H9 (cell line): ENCODE data around the gene ARHGAP10. TPM values are rescaled to one million over a fixed set of nuclear protein-coding genes. Genes with fewer than 3 reads are reported as not detected.

Experiments
- DNase-seq: peaks from one replicate; pipeline ENCODE4 v3.0.0-alpha.2; 2017
- H2AFZ ChIP-seq: one replicate; pipeline ENCODE4 v1.6.1; 2013; ENCODE audit warnings: mild to moderate bottlenecking, low read length, control low read depth, moderate library complexity
- H2AK5ac ChIP-seq: 2 replicates; pipeline ENCODE4 v1.6.1; 2013; ENCODE audit warnings: low read length, control low read depth, mixed read lengths; ENCODE audit not compliant: insufficient read length
- H2BK120ac ChIP-seq: one replicate; pipeline ENCODE4 v1.6.1; 2013; ENCODE audit warnings: low read depth, mild to moderate bottlenecking, low read length, control low read depth, inconsistent platforms; ENCODE audit not compliant: poor library complexity, severe bottlenecking
- H2BK12ac ChIP-seq: 2 replicates; pipeline ENCODE4 v1.6.1; 2013; ENCODE audit warnings: low read length, control low read depth, mixed read lengths, low read depth; ENCODE audit not compliant: insufficient read length
- H2BK15ac ChIP-seq: 2 replicates; pipeline ENCODE4 v1.6.1; 2013; ENCODE audit warnings: low read depth, low read length, control low read depth
- H2BK20ac ChIP-seq: one replicate; pipeline ENCODE4 v1.6.1; 2013; ENCODE audit warnings: low read depth, mild to moderate bottlenecking, low read length, control low read depth, inconsistent platforms; ENCODE audit not compliant: poor library complexity, severe bottlenecking
- H2BK5ac ChIP-seq: 2 replicates; pipeline ENCODE4 v1.6.1; 2013; ENCODE audit warnings: low read length, control low read depth, mixed read lengths; ENCODE audit not compliant: insufficient read length
- H3K14ac ChIP-seq: 2 replicates; pipeline ENCODE4 v1.6.1; 2013; ENCODE audit warnings: low read length, control low read depth; ENCODE audit not compliant: insufficient read depth
- H3K18ac ChIP-seq: 2 replicates; pipeline ENCODE4 v1.6.1; 2013; ENCODE audit warnings: low read depth, mild to moderate bottlenecking, mixed read lengths, low read length, control low read depth; ENCODE audit not compliant: insufficient read length
- H3K23ac ChIP-seq: 2 replicates; pipeline ENCODE4 v1.6.1; 2013; ENCODE audit warnings: low read length, control low read depth, mixed read lengths, low read depth; ENCODE audit not compliant: insufficient read length
- H3K23me2 ChIP-seq: 2 replicates; pipeline ENCODE4 v1.6.1; 2013; ENCODE audit warnings: low read depth, mild to moderate bottlenecking, mixed read lengths, low read length, control low read depth; ENCODE audit not compliant: insufficient read length, poor library complexity, severe bottlenecking
- H3K27ac ChIP-seq: 2 replicates; pipeline ENCODE4 v1.5.1; 2013; ENCODE audit warnings: low read length, control low read depth, mixed read lengths, low read depth; ENCODE audit not compliant: insufficient read length
- H3K27me3 ChIP-seq: 2 replicates; pipeline ENCODE4 v1.6.1; 2013; ENCODE audit warnings: low read length, control low read depth, inconsistent platforms; ENCODE audit not compliant: insufficient read depth
- H3K4ac ChIP-seq: 2 replicates; pipeline ENCODE4 v1.6.1; 2013; ENCODE audit warnings: low read depth, mild to moderate bottlenecking, control low read depth, inconsistent platforms, low read length, moderate library complexity
- H3K4me1 ChIP-seq: 2 replicates; pipeline ENCODE4 v1.6.1; 2013; ENCODE audit warnings: low read length, control low read depth, inconsistent platforms; ENCODE audit not compliant: insufficient read depth
- H3K4me2 ChIP-seq: 2 replicates; pipeline ENCODE4 v1.6.1; 2013; ENCODE audit warnings: low read length, control low read depth, mixed read lengths; ENCODE audit not compliant: insufficient read length, insufficient read depth
- H3K56ac ChIP-seq: 2 replicates; pipeline ENCODE4 v1.6.1; 2013; ENCODE audit warnings: low read depth, mild to moderate bottlenecking, mixed read lengths, low read length, control low read depth; ENCODE audit not compliant: insufficient read length
- H3K79me1 ChIP-seq: 2 replicates; pipeline ENCODE4 v1.6.1; 2013; ENCODE audit warnings: low read depth, mild to moderate bottlenecking, moderate library complexity, low read length, control low read depth, inconsistent platforms; ENCODE audit not compliant: insufficient read depth, poor library complexity, severe bottlenecking
- H3K79me2 ChIP-seq: 2 replicates; pipeline ENCODE4 v1.6.1; 2013; ENCODE audit warnings: low read length, control low read depth, inconsistent platforms; ENCODE audit not compliant: insufficient read depth
- H3K9ac ChIP-seq: 2 replicates; pipeline ENCODE4 v1.6.1; 2013; ENCODE audit warnings: low read length, control low read depth, mixed read lengths; ENCODE audit not compliant: insufficient read length; ENCODE audit errors: extremely low read depth
- H3K9me3 ChIP-seq: one replicate; pipeline ENCODE4 v1.6.1; 2013; ENCODE audit warnings: low read depth, low read length, inconsistent platforms; ENCODE audit not compliant: control insufficient read depth
- H3T11ph ChIP-seq: one replicate; pipeline ENCODE4 v1.6.1; 2013; ENCODE audit warnings: mild to moderate bottlenecking, low read length, control low read depth, inconsistent platforms
- H4K20me1 ChIP-seq: one replicate; pipeline ENCODE4 v1.6.1; 2013; ENCODE audit not compliant: control insufficient read depth, insufficient read length, insufficient read depth
- H4K5ac ChIP-seq: 2 replicates; pipeline ENCODE4 v1.6.1; 2013; ENCODE audit warnings: low read depth, mild to moderate bottlenecking, mixed read lengths, low read length, control low read depth; ENCODE audit not compliant: insufficient read length
- H4K8ac ChIP-seq: replicated peaks from 2 replicates; pipeline ENCODE4 v1.6.1; 2013; ENCODE audit warnings: low read length, control low read depth, mixed read lengths, low read depth; ENCODE audit not compliant: insufficient read length
- H4K91ac ChIP-seq: 2 replicates; pipeline ENCODE4 v1.6.1; 2013; ENCODE audit warnings: low read depth, mild to moderate bottlenecking, moderate library complexity, mixed read lengths, low read length, control low read depth; ENCODE audit not compliant: insufficient read length
- H3K27ac Mint-ChIP-seq, 3 experiments: 2 replicates in 2 of 3; 3 replicates in 1 of 3; pipeline ENCODE4 v1.8.0; 2020 to 2021; ENCODE audit warnings: mixed read lengths in 3 of 3, mild to moderate bottlenecking in 1 of 3, moderate library complexity in 1 of 3
- H3K27me3 Mint-ChIP-seq: 2 replicates; pipeline ENCODE4 v1.8.0; 2021; ENCODE audit warnings: low read depth, mild to moderate bottlenecking, moderate library complexity, mixed read lengths
- H3K36me3 Mint-ChIP-seq, 3 experiments: 2 replicates in 2 of 3; 3 replicates in 1 of 3; pipeline ENCODE4 v1.8.0; 2020 to 2021; ENCODE audit warnings: low read depth in 3 of 3, mixed read lengths in 3 of 3; ENCODE audit not compliant: insufficient read depth in 1 of 3
- H3K4me1 Mint-ChIP-seq, 2 experiments: 2 replicates each; pipeline ENCODE4 v1.8.0; 2020; ENCODE audit warnings: mixed read lengths in 2 of 2
- H3K4me3 Mint-ChIP-seq, 2 experiments: 2 replicates in 1 of 2; 3 replicates in 1 of 2; pipeline ENCODE4 v1.8.0; 2020 to 2021; ENCODE audit warnings: mild to moderate bottlenecking in 2 of 2, mixed read lengths in 2 of 2, moderate library complexity in 1 of 2
- H3K9me3 Mint-ChIP-seq, 2 experiments: 2 replicates in 1 of 2; 3 replicates in 1 of 2; pipeline ENCODE4 v1.8.0; 2020; ENCODE audit warnings: mild to moderate bottlenecking in 2 of 2, mixed read lengths in 2 of 2, moderate library complexity in 1 of 2
- WGBS: extraction: QIAGEN DNeasy Blood & Tissue Kit; methylation state at CpG from one replicate; pipeline ENCODE4 v1.1.7; 2013; ENCODE audit warnings: missing lambda C conversion rate, low lambda C conversion rate, mixed read lengths; ENCODE audit not compliant: insufficient read length; ENCODE audit errors: extremely low coverage; 5-methylcytosine and 5-hydroxymethylcytosine counted together
- total RNA-seq: library from RNA; stranded (reverse); gene quantifications from 2 replicates; pipeline ENCODE4 v1.2.1, GENCODE V29; 2021
- TF ChIP-seq, protein P1 (sequence below): fragments of 200-600 bp; sonication (generic); conservative IDR thresholded peaks from 3 replicates; pipeline ENCODE4 v1.8.0; 2021; ENCODE audit warnings: antibody characterized with exemption, mild to moderate bottlenecking

ARHGAP10 gene
- total RNA-seq, 1 experiment from 2014 or later, result 7.8 TPM

DNA sequence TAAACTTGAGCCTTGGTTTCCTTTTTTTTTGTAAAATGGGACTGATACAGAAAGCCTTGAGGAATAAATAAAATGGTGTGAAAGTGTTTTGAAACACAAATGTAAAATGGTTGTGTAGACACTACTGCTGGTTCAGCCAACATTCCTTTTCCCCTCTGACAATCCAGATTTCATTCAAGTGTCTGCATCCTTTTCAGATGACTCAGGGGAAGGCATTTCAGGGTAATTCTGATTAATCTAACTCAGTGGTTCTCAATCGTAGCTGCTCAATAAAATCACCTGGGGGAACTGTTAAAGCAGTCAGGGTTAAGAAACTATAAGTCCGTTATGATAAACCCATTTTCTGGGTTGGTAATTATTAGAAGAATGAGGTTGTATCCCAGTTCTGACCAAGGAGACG lies 4.6 kb downstream of the ARHGAP10 start:
- Mint-ChIP-seq H3K27ac (no peak overlapping the region), H3K4me1 (peaks cover 40 to 52% of the 10 kb centered on the region in 2 experiments), H3K27me3 (peaks cover 47% of the 10 kb centered on the region), H3K9me3 (no peaks in the 10 kb centered on the region), H3K4me3 (no peak overlapping the region), H3K36me3 (no peaks in the 10 kb centered on the region; a peak in 1 of 7 replicates)
- TF ChIP-seq, protein P1, sequence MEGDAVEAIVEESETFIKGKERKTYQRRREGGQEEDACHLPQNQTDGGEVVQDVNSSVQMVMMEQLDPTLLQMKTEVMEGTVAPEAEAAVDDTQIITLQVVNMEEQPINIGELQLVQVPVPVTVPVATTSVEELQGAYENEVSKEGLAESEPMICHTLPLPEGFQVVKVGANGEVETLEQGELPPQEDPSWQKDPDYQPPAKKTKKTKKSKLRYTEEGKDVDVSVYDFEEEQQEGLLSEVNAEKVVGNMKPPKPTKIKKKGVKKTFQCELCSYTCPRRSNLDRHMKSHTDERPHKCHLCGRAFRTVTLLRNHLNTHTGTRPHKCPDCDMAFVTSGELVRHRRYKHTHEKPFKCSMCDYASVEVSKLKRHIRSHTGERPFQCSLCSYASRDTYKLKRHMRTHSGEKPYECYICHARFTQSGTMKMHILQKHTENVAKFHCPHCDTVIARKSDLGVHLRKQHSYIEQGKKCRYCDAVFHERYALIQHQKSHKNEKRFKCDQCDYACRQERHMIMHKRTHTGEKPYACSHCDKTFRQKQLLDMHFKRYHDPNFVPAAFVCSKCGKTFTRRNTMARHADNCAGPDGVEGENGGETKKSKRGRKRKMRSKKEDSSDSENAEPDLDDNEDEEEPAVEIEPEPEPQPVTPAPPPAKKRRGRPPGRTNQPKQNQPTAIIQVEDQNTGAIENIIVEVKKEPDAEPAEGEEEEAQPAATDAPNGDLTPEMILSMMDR, result no peak
- Histone ChIP-seq H3K9ac (no peak overlapping the region), H2BK5ac (no peak overlapping the region), H4K91ac (no peak overlapping the region), H2AK5ac (no peak overlapping the region), H3K23ac (no peak overlapping the region), H3K9me3 (no peaks in the 10 kb centered on the region), H3K4me2 (no peak overlapping the region), H3K79me2 (no peaks in the 10 kb centered on the region), H2BK12ac (no peak overlapping the region), H3K79me1 (no peaks in the 10 kb centered on the region), H3K27ac (no peak overlapping the region), H4K8ac (no peak overlapping the region), H3K27me3 (peaks cover 7% of the 10 kb centered on the region; the same call in 1 of the 2 replicates), H4K20me1 (no peaks in the 10 kb centered on the region), H2AFZ (no peak overlapping the region), H2BK20ac (no peak overlapping the region), H3T11ph (no peak overlapping the region), H3K4me1 (peaks cover 5% of the 10 kb centered on the region; the same call in 1 of the 2 replicates), H3K4ac (no peak overlapping the region), H3K23me2 (peaks cover 13% of the 10 kb centered on the region), H3K14ac (no peak overlapping the region), H3K56ac (no peak overlapping the region), H4K5ac (no peak overlapping the region), H3K18ac (no peak overlapping the region), H2BK15ac (no peak overlapping the region), H2BK120ac (no peak overlapping the region)
- DNase-seq, result no peak
- WGBS, result no CpG with 5 or more reads among the region's 3 CpGs
